Stimulated activated CD4-positive, alpha-beta T cell treated with anti-CD3 and anti-CD28 coated beads, TNF-alpha, amount 100 ng/mL, for 4 hours (primary cell): ENCODE data around the gene DEFB131B.
"Not testable (repeated sequence)": the region's sequence is repeated elsewhere in the genome, so short reads cannot be mapped to it uniquely, and the experiment has no call there.

Source experiments
- DNase-seq, 3 experiments: peaks; one replicate each; pipeline ENCODE4 v3.0.0-alpha.2; 2020; ENCODE audit warnings: low read depth in 3 of 3

The DEFB131B gene, protein sequence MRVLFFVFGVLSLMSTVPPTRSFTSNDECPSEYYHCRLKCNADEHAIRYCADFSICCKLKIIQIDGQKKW

DNA sequence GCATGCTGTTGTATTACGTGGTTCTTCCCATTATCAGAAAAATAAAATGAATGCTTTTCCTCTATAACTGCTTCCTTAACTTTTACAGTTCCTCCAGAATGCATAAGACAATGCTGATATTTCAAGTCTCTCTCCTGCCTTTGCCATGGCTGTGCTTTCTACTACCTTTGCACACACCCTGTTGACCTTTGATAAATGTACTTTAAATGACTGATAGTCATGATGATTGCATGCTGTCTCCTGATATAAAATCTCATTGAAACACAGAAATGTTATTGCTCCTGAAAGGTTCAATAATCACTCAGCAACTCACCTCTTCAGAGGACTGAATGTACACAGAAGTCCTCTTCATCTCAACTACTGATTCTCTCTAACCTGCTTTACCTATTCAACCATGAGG, at the start of gene DEFB131B:
Gene DEFB131B, plus strand, starts transcription at position 395 of the 400 bp plus-strand sequence. Its CDS starts 0 bp downstream, at position 395.
- not testable (repeated sequence) for DNase-seq

DNA sequence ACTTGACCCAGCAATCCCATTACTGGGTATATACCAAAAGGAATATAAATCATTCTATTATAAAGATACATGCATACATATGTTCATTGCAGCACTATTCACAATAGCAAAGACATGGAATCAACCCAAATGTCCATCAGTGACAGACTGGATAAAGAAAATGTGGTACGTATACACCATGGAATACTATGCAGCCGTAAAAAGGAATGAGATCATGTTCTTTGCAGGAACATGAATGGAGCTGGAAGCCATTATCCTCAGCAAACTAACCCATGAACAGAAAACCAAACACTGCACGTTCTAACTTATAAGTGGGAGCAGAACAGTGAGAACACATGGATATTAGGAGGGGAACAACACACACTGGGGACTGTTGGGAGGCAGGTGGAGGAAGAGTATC, 49.0 kb upstream of the DEFB131B start:
- not testable (repeated sequence) for DNase-seq

DNA sequence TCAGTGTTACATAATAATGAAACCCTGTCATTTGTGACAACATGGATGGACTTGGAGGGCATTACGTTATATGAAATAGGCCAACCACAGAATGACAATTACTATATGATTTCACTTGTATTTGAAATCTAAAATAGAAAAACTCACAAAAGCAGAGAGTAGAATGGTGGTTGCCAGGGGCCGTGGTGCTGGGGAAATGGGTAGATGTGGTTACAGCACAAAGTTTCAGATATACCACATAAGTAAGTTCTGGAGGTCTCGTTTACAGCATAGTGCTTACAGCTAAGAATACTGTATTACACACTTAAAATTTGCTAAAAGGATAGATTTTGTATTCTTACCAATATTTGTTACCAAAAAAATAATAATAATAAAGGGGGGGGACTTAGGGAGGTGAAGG, 48.6 kb upstream of the DEFB131B start:
- not testable (repeated sequence) for DNase-seq

DNA sequence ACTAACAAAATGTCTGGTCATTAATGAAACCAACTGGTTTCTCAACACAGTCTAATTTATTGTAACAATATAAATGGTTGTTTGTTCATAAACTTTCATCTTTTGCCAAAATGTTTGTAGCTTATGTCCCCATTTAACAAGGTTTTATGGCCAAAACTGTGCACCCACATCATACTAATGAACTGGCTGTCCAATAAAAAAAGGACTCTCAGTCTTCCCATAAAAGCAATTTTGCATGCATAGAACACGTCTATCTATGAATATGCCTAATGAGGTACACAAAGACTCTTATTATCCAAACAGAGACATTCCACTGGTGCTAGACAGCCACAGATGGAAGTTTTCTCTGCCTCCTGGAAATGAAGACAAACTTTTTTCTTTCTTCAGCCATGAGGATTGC, 45.4 kb upstream of the DEFB131B start, which contains the start of gene DEFB108B:
Gene DEFB108B, plus strand, starts transcription at position 390 of the 400 bp plus-strand sequence. Its CDS starts 0 bp downstream, at position 390.
- DNase-seq = not testable (repeated sequence)

DNA sequence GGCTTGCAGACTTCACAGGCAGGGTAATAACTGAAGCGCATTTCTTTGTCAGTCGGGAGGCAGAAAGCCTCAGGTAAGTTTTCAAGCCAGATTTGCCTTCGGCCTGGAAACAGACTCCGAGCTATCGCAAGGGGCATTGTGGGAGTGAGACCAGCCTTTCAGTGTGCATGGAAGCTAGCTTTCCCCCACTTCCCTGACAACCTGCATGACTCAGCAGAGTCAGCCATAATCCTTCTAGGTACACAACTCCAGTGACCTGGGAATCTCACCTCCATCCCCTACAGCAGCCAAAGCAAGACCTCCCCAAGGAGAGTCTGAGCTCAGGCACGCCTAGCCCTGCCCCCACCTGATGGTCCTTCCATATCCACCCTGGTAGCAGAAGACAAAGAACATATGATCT, 35.5 kb upstream of the DEFB131B start:
- DNase-seq = not testable (repeated sequence)

DNA sequence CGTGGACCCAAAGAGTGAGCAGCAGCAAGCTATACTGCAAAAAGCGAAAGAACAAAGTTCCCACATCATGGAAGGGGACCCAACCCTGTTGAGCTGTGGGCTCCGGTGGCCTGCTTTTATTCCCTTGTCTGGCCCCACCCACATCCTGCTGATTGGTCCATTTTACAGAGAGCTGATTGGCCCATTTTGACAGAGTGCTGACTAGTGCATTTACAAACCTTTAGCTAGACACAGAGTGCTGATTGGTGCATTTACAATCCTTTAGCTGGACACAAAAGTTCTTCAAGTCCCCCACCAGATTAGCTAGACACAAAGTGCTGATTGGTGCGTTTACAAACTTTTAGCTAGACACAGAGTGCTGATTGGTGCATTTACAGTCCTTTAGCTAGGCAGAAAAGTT, 34.9 kb upstream of the DEFB131B start:
- not testable (repeated sequence) for DNase-seq

DNA sequence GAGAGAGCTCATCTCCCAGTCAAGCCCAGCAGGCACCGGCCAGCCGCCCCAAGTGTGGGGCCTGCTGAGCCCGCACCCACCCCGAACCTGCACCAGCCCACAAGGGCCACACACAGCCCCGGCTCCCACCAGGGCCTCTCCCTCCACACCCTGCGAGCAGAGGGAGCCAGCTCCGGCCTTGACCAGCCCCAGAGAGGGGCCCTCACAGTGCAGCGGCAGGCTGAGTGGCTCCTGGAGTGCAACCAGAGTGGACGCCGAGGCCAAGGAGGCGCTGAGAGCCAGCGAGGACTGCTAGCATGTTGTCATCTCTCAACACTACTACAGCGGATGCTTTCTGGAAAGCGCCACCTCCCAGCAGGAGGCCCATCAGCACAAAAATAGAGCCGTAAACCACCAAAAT, 34.4 kb upstream of the DEFB131B start:
- no peak for DNase-seq

DNA sequence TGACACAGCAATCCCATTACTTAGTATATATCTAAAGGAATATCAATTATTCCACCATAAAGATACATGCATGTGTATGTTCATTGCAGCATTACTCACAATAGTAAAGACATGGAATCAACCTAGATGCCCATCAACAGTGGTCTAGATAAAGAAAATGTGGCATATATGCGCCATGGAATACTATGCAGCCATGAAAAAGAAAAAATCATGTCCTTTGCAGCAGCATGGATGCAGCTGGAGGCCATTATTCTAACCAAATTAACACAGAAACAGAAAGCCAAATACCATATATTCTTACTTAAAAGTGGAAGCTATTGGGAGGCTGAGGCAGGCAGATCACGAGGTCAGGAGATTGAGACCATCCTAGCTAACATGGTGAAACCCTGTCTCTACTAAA, 24.4 kb upstream of the DEFB131B start:
- DNase-seq = not testable (repeated sequence)

DNA sequence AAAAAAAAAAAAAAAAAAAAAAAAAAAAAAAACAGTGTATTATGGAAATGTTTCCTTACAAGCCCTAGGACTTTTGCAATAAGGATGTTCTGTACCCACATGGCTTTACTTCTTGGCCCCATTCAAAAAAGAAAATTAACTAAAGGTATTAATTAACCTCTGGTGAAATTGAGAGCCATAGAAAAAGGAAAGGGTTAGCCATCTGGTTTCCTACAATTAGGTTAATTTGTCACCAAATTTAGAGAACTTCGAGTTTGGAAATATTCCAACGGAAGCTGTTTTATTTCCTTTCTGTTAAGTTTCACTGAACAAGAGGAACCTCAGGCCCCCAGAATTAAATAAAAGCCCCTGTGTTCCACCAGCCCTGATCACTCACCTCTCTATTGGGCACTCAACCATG, 22.4 kb upstream of the DEFB131B start:
- not testable (repeated sequence) for DNase-seq

DNA sequence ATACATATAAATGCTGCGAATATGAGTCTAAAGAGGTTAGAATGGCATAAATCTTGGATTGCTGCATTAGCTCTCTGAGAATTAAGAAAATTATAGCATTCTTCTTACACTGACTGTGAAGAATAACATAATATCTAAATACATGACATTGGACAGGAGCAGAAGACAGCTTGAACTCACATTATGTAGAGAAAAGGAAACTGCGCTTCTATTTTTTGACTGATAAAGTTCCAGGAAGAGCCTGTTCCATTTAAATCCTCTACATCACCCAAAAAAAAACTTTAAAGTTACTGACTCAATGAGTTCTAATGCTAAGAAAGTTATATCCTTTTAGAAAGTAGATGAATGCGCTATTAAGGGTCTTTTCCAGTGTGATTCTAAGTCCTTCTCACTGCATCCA, 17.4 kb upstream of the DEFB131B start:
- not testable (repeated sequence) for DNase-seq

DNA sequence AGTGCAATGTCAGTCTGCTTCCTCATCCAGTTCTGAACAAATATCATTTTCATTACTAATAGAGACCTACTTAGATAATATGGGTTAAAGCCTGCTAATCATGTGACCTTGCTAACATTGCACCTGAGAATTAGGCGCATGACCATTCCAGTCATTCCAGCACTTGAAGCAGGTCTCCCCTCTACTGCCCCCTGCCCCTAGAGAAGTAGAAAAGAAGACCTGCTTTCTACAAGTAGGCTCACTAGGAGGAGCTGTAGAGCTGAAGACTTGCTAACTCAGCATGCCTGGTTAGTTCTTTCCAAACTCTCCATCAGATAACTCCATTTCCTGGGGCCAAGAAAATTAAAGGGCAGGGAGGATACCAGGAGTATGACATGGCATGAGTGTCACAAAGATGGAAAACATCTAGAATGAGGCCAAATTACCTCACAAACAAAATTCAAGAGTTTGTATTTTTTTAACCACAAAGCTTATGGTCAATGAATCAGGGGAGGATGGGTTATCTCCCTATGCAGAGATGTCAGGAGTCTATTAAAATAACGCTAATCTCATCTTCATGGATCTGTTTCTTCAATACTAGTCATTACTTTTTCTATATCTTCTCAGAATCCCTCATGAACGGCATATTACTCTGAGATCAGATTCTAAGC, 14.2 kb upstream of the DEFB131B start:
- not testable (repeated sequence) for DNase-seq

DNA sequence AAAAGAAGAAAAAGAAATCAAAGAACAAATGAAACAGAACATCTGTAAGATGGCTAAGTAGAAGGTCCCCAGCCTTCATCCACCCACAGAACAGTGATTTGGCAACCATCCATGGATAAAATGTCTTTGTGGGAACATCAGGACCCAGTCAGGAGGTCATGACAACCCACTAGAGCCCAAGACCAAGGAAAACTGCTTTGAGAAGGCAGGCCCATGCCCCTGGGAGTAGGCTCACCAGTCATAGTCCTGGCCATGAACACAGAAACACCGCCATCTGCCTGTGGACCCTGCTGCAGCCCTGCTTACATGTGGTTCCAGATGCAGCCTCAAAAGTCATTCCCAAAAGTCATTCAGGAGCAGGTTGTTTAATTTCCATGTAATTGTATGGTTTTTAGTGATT, 11.0 kb upstream of the DEFB131B start:
- DNase-seq = not testable (repeated sequence)

DNA sequence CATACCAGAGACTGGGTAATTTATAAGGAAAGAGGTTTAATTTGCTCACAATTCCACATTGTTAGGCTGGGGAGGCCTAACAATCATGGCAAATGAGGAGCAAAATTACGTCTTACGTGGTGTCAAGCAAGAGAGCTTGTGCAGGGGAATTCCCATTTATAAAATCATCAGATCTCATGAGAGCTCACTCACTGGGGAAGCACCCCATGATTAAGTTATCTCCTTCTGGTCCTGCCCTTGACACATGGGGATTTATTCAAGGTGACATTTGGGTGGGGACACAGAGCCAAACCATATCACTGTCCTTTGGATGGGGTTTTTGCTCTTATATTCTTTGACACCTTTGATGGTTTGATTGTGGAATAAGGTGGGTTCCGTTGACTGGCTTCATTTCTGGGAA, 8.3 kb upstream of the DEFB131B start:
- DNase-seq = not testable (repeated sequence)

DNA sequence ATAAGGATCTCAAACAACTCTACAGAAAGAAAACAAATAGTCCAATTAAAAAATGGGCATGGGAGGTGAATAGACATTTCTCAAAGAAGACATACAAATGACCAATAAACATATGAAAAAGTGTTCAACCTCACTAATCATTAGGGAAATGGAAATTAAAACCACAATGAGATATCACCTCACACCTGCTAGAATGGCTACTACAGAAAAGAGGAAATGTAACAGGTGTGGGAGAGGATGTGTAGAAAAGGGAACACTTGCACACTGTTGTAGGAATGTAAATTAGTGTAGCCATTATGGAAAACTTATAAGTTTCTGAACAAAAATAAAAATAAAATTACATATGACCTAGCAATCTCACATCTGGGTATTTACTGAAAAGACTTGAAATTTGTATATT, 7.6 kb upstream of the DEFB131B start:
- DNase-seq = not testable (repeated sequence)

DNA sequence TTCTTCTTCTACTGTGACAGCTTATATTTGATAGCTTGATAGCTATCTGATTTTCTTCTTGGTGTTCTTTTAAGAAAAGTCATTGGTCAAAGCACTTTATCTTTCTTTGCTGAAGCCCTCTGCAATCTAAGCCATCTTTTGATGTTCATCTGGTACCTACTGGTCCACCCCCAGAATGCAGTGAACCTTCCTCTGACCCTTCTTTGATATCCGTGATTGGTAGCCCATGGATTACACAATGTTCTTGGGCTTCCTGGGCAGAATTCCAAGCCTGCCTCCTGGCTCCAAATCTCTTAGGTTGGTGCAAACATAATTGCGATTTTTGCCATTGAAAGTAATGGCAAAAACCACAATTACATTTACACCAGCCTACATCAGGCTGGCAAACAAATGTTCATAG, 2.0 kb upstream of the DEFB131B start:
- DNase-seq = not testable (repeated sequence)

DNA sequence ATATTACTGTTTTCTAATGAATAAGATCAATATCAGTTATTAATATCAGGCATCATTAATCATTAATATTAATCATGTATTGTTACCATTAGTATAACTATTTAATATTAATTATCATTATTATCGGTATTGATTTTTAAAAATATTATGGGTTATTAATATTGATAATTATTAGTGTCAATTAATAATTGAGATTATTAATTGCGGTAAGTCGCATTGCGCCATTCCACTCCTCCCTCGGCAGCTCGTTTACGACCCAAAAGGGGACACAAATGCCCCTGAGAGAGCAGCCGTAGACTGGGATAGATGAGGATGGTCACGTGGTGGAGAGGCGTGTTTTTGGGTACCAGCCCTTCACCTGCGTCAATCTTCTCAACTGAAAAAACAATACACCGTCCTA, 7.6 kb downstream of the DEFB131B start:
- not testable (repeated sequence) for DNase-seq

DNA sequence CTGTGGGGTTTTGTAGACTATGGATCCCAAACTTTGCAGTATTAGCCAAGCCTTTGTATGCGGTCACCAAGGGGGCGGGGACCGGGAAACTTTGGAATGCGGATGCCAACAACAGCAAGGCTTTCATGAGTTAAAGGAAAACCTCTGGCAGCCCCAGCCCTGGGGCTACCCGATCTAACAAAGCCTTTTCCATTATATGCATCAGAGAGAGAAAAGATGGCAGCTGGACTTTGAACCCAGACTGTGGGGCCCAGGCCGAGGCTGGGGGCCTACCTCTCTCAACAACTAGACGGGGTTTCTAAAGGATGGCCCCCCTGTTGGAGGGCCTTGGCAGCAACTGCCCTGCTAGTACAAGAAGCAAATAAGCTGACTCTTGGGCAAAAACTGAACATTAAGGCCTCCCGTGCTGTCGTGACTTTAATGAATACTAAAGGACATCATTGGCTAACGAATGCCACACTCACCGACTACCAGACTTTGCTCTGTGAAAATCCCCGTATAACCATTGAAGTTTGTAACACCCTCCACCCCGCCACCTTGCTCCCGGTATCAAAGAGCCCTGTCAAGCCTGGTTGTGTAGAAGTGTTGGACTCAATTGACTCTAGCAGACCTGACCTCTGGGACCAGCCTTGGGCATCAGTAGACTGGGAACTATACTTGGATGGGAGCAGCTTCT, 10.2 kb downstream of the DEFB131B start:
- DNase-seq = not testable (repeated sequence)

DNA sequence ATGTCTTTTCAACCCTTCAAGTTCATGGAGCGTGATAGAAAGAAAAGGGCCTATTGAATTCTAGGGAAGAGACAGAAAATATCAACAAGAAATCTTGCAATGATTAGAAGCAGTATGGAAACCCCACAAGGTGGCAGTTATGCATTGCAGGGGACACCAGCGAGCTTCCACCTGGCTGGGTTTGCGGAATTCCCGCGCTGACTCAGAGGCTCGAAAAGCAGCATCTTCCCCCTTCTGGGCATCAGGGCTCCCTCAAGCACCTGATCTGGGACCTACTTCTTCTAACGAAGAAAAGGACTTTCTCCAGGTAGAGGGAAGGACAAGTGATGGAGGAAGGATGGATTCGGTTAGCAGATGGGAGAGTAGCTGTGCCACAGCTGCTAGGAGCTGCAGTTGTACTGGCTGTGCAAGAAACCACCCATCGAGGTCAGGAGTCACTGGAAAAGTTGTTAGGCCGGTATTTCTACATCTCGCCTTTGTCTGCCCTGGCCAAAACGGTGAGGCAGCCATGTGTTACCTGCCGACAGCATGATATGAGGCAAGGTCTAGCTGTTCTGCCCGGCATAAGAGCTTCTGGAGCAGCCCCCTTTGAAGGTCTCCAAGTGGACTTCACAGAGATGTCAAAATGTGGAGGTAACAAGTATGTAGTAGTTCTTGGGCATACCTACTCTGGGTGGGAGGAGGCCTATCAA, 11.1 kb downstream of the DEFB131B start:
- DNase-seq = not testable (repeated sequence)

DNA sequence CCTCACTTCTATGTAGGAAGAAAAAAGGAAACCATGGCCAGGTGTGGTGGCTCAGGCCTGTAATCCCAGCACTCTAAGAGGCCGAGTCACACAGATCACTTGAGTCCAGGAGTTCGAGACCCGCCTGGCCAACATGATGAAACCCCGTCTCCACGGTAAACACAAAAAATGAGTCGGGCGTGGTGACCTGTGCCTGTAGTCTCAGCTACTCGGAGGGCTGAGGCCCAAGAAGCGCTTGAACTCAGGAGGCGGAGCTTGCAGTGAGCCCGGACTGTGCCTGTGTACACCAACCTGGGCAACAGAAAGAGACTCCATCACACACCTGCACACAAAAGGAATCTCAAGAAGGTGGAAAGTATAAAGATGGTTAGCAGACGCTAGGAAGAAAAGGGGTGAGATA, 17.7 kb downstream of the DEFB131B start:
- no peak for DNase-seq

DNA sequence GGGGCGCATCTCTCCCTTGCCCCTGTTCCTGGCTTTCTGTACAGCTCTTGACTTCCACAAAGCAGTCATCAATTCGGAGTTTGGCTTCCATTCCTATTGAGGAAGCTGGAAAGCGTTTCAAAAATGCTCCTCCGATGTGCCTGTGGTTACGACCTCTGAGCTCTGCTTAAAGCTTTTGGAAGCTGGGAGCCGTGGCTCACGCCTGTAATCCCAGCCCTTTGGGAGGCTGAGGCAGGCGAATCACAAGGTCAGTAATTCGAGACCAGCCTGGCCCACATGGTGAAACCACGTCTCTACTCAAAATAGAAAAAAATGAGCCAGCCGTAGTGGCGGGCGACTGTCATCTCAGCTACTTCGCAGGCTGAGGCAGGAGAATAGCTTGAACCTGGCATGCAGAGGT, 22.9 kb downstream of the DEFB131B start:
- not testable (repeated sequence) for DNase-seq

DNA sequence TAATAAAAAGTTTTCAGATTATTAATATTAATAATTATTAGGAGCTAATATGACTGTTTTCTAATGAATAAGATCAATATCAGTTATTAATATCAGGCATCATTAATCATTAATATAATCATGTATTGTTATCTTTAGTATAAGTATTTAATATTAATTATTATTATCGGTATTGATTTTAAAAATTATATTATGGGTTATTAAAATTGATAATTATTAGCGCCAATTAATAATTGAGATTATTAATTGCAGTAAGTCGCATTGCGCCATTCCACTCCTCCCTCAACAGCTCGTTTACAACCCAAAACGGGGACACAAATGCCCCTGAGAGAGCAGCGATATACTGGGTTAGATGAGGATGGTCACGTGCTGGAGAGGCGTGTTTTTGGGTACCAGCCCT, 30.0 kb downstream of the DEFB131B start:
- no peak for DNase-seq

DNA sequence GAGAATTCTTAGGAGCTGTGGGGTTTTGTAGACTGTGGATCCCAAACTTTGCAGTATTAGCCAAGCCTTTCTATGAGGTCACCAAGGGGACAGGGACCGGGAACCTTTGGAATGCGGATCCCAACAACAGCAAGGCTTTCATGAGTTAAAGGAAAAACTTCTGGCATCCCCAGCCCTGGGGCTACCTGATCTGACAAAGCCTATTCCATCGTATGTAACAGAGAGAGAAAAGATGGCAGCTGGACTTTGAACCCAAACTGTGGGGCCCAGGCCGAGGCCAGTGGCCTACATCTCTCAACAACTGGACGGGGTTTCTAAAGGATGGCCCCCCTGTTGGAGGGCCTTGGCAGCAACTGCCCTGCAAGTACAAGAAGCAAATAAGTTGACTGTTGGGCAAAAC, 32.5 kb downstream of the DEFB131B start:
- DNase-seq = not testable (repeated sequence)
